CD4-positive, alpha-beta T cell treated with Interleukin-10 for 1 hour (primary cell): ENCODE data around the gene IFIT5.
"Not testable (repeated sequence)": the region's sequence is repeated elsewhere in the genome, so short reads cannot be mapped to it uniquely, and the experiment has no call there.

Source experiments
- DNase-seq: peaks from one replicate; pipeline ENCODE4 v3.0.0-alpha.2; 2020

Gene IFIT5

GRCh38 chr10:89395141-89395540, 19.2 kb upstream of the IFIT5 start:
- no peak for DNase-seq

DNA sequence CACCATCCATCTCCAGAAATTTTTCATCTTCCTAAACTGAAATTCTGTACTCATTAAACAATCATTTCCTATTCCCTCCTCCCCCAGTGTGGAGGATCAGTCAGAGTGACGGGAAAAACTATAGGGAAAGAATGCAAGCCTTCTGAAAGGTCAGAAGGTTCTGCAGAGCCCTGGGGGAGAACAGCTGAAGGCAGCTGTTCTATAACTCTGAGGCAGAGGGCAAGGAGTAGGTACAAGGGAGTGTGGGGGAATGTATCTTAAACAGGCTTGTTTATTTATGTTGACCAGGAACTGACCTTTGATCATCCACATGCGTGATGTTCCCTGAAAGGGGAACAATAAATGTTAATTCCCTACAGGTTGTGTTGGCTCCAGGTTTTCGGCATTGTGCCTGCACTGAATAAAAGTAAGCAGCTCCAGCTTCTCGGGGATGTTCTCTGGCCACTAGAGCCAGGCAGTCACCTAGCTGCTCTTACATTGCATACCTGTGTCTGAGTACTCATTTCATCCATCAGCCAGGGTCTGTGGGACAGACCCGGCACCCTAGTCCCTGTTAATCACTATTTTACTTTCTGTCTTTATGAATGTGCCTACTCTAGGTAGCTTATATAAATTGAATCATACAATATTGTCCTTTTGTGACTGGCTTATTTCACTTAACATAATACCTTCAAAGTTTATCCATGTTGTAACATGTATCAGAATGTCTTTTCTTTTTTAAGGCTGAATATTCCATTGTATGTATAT, 16.2 kb upstream of the IFIT5 start:
- no peak for DNase-seq

DNA sequence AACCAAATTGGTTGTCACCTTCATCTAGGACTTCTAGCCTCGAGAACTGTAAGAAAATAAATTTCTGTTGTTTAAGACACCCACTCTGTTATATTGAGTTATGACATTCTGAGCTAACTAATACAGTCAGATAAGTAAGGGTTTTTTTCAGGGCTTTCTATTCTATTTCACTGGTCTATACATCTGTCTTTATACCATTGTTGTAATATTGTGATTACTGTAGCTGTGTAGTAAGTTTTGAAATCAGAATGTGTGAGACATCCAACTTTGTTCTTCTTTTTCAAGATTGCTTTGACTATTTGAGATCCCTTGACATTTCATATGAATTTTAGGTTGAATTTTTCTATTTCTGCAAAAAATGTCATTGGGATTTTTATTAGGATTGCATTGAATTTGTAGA, 14.4 kb upstream of the IFIT5 start:
- no peak for DNase-seq

DNA sequence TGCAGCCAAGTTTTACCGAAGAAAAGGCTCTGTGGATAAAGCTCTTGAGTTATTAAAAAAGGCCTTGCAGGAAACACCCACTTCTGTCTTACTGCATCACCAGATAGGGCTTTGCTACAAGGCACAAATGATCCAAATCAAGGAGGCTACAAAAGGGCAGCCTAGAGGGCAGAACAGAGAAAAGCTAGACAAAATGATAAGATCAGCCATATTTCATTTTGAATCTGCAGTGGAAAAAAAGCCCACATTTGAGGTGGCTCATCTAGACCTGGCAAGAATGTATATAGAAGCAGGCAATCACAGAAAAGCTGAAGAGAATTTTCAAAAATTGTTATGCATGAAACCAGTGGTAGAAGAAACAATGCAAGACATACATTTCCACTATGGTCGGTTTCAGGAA, 11.3 kb upstream of the IFIT5 start:
- DNase-seq = no peak

- no peak for DNase-seq
These were observed 10.0 kb upstream of the IFIT5 start for GRCh38 chr10:89404104-89405047.

GRCh38 chr10:89406178-89406577, 8.2 kb upstream of the IFIT5 start:
- not testable (repeated sequence) for DNase-seq

- DNase-seq = not testable (repeated sequence)
These were observed 6.6 kb upstream of the IFIT5 start for GRCh38 chr10:89407792-89408191.

DNA sequence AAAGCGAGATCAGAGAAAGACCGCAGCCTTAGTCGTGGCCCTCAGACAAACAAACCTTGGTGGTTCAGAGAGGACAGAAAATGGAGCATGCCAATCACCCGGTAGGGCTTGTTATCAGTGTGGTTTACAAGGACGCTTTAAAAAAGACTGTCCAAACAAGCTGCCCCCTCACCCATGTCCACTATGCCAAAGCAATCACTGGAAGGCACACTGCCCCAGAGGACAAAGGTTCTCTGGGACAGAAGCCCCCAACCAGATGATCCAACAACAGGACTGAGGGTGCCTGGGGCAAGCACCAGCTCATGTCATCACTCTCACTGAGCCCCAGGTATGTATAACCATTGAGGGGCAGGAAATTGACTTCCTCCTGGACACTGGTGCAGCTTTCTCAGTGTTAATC, 5.1 kb upstream of the IFIT5 start:
- DNase-seq = not testable (repeated sequence)

- not testable (repeated sequence) for DNase-seq
These were observed 3.8 kb upstream of the IFIT5 start for GRCh38 chr10:89410551-89410950.

DNA sequence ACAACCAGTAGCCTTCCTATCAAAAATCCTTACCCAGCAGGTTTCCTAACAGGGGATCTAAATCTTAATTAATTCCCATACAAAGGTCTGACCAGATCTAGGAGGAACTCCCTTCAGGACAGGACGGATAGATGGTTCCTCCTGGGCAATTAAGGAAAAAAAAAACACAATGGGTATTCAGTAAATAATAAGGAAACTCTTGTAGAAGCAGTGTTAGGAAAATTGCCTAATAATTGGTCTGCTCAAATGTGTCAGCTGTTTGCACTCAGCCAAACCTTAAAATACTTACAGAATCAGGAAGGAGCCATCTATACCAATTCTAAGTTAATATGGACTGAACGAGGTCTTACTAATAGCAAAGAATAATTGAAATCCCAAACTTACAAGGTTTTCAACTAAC, 3.2 kb upstream of the IFIT5 start:
- not testable (repeated sequence) for DNase-seq

GRCh38 chr10:89412276-89412675, 2.1 kb upstream of the IFIT5 start:
- peak; percentile 61 for DNase-seq

DNA sequence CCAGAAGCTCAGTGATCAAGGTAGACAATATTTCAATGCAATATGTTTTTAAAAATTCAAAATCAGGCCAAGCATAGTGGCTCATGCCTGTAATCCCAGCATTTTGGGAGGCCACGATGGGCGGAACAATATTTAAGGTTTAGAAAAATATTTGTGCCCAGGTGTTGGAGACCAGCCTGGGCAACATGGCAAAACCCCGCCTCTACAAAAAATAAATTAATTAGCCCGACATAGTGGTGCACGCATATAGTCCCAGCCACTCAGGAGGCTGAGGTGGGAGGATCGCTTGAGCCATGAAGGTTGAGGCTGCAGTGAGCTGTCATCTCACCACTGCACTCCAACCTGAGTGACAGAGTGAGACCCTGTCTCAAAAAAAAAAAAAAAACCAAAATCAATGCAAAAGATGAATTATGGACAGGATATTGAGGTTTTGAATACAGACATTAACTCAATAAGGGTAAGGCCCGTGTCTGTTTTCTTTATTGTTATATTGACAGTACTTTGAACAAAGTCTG, 913 bp upstream of the IFIT5 start:
- no peak for DNase-seq

DNA sequence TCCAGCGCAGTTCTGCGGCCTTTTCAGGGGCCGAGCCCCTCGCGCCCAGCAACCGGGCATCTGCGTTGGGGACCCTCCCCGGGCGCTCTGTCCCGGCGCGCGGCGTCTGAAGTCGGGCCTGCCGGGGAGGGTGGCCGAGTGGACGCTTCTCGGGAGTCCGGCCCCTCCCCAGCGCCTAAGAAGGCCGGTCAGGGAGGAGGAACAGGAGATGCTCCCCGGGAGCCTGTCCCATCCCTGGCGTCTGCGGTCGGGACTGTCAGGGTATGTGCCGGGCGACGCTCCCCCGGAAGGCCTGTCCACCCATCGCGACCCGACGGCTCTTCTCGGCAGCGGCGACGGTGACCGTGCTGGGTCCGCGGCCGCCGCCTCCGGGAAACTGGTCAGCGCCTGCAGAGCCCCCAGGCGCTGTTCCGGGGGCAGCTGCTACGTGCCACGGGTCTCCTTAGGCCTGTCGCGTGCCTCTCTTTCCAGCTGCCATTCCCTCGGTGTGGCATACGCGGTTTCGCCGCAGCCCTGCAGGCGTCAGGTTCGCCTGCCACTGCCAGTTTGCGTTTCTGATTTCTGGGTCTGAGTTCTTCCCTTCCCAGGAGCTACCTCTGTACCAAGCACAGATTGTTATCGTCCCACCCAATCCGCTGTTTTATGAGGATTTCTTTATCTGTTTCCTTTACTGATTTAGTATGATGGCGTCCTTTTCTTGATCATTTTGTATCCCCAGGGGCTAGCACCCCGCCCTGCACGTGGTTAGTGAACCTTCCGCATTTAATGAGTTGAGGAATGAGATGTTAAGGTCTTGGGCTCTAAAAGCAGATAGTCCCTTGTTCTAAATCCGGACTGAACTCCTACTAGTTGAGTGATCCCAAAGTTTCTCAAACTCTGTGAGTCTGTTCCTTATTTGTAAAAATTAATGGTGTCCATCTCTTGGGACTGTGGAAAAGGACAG, 782 bp downstream of the IFIT5 start:
- peak; percentile 52 for DNase-seq

DNA sequence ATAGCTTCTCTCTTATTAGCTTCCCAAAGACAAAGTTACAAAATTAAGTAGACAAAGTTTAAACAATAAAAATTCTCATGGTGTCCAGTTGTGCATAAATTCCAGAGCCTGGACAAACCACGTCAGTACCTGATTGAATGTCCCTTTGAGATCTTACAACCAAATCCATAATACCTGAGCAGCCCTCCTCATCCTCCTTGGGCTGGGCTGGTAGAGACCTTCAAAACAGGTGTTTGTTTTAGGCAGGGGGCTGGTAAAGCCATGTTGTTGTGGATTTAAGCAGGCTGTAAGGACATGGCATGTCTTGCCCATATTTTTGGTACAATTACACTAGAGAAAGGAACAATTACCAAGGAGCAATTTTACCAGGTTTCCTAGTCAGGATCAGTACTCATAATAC, 2.1 kb downstream of the IFIT5 start:
- DNase-seq = no peak

DNA sequence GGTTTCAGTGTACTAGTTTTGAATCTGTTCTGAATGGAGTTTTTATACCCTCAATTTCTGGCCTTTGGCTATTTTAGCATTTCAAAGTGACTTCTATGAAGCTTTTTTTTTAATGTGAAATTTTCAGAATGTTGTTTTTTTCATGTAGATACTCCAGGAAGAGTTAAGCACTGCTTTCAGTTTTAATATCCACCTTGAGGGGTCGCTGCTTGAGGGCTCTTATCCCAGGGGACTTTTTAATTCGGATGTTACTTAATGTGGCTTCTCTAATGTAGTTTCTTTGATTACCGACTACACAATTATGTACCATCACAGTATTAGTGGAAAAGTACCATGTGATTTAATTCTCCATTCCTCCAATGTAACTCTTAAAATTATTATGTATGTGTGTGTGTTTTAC, 5.2 kb downstream of the IFIT5 start:
- DNase-seq = peak; percentile 51

DNA sequence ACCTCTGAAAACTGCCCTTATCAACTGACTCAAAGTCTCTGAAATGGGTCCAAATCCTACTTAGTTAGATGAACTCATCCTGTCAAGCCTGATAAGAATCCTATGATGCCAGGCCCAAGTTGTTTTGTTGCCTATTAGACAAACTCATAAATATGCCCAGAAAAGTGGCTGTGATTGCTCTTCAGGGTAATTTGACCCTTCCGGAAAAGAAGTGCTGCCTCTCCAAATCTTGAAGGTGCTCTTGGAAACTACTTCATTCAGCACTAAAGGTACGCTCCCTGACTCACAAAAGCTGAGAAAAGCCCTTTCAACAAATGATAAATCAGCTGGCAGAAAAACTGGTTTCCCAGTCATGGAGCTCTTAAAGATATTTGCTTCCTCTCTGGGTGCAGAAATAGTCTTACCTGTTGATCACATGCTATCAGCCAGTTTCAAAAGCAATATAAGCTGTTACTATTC, 6.7 kb downstream of the IFIT5 start:
- no peak for DNase-seq

GRCh38 chr10:89425000-89425399, 10.6 kb downstream of the IFIT5 start:
- no peak for DNase-seq

DNA sequence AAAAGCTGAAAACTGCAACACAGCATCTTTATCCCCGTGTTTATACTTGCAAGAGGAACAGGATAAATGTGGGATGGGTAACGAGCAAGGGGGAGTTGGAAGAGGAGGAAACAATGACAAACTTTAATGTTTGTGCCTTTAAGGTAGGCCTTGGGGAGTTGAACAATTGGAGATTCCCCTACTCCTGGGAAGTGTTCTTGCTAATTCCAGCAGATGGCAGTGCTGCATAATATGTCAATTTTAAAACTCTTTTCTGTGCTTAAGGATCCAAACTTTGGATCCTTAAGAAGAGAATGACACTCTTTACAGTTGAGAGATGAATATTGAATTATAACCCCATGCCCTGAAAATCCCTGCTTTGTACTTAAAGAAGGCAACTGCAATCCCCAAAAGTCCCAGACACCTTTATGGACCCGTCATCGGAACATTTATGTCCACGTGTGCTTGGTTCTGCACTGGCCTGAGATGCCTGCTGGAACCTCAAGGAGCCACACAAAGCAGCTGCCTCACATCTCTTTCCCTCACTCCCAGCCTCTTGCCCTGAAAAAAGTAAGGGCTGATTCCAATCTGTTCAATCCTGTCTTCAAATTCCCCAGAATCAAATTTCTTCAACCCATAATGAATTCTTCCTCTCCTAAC, 12.0 kb downstream of the IFIT5 start:
- DNase-seq = peak; percentile 46

- DNase-seq = no peak
These were observed 13.3 kb downstream of the IFIT5 start for GRCh38 chr10:89427629-89428028.

DNA sequence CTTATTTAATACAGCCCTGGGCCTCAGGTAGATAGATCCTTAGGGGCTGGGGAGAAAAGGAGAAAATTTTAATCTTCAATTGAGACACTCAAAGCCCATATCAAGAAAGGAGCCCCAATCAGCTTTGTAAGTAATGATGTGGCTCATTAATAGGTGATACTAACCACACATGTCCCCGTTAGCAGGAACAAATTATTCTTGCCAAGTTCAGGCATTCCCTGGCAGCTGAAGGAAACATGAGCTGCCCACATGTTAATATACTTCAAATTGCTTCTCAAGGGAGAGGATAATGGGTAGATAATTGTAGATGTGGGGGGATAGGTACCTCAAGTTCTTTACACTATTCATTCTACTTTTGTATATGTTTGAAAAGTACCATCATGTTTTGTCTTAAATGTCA, 14.5 kb downstream of the IFIT5 start:
- DNase-seq = no peak

GRCh38 chr10:89431977-89432376, 17.6 kb downstream of the IFIT5 start:
- DNase-seq = no peak

DNA sequence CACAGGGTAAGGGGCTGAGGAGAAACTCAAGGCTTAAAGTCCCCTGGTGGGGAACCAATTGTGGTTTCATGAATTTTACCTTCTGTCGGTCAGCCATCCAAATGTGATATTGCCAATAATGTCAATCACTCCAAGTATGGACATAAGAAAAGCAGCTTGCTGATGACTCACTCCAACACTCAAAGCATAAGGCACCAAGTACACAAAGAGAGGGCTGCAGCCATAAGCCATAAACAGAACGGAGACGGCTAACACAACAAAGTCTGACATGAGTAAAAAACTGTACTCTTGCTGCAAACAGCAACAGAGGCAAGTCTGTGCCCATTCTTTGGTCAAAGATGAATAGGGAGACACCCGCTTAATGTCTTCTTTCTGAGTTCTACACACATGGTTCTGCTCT, 24.2 kb downstream of the IFIT5 start:
- DNase-seq = no peak
